Measurements from ENCODE around the gene SORBS1. TPM values are rescaled to one million over a fixed set of nuclear protein-coding genes. Genes with fewer than 3 reads are reported as not detected.
"Not testable (repeated sequence)": the region's sequence is repeated elsewhere in the genome, so short reads cannot be mapped to it uniquely, and the experiment has no call there.

Gene SORBS1
- total RNA-seq, 6 experiments from 2014 or later: 0.05 to 0.26 (median 0.18) TPM

DNA sequence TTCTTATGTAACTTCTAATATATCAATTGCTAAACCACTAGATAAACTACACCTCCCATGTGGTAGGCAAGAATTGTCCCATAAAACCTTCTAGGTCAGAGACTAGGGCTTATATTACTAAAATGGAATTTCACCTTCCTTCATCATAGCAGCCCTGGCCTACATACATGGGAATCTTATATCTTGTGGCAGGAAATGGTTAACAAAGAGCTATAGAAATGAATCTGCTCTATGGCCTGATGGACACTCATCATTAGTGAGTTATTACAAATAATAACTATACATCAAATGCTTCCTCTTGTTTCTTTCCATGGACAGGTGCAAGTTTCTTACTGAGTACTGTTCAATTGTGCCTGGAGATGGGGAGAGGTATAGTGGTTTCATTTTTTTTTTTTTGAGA is 208.0 kb downstream of the SORBS1 start:
- Mint-ChIP-seq H3K27ac (no peak overlapping the region), H3K27me3 (ENCODE audit: insufficient read depth) (peaks cover 3% of the 10 kb centered on the region; the same call in 1 of the 2 replicates), H3K36me3 (ENCODE audit: low read depth) (no peaks in the 10 kb centered on the region), H3K9me3 (no peaks in the 10 kb centered on the region), H3K4me3 (no peak overlapping the region), H3K4me1 (ENCODE audit: low read depth) (no peaks in the 10 kb centered on the region)
- no peak for TF ChIP-seq CTCF (IDR thresholded peaks at IDR 0.05)
- DNase-seq: no peak

- H3K4me1 Mint-ChIP-seq (ENCODE audit: low read depth): no peaks in the 10 kb centered on the region
- DNase-seq: no peak
- no peak overlapping the region for H3K27ac Mint-ChIP-seq
- no peaks in the 10 kb centered on the region for H3K36me3 Mint-ChIP-seq (ENCODE audit: low read depth)
- H3K9me3 Mint-ChIP-seq: no peaks in the 10 kb centered on the region
- TF ChIP-seq CTCF (IDR thresholded peaks at IDR 0.05): no peak
- no peak overlapping the region for H3K4me3 Mint-ChIP-seq
- peaks cover 3% of the 10 kb centered on the region; the same call in 1 of the 2 replicates for H3K27me3 Mint-ChIP-seq (ENCODE audit: insufficient read depth)
Measured at GRCh38 chr10:95352684-95353083, 208.5 kb downstream of the SORBS1 start.

- no peak overlapping the region for H3K4me3 Mint-ChIP-seq
- no peaks in the 10 kb centered on the region for H3K9me3 Mint-ChIP-seq
- no peak overlapping the region for H3K27ac Mint-ChIP-seq
Measured at GRCh38 chr10:95350830-95351228, 210.3 kb downstream of the SORBS1 start.

GRCh38 chr10:95350219-95350829 is 210.8 kb downstream of the SORBS1 start:
- no peak overlapping the region for H3K4me3 Mint-ChIP-seq
- DNase-seq: no peak
- no peaks in the 10 kb centered on the region for H3K36me3 Mint-ChIP-seq (ENCODE audit: low read depth)
- no peaks in the 10 kb centered on the region for H3K9me3 Mint-ChIP-seq
- H3K27ac Mint-ChIP-seq: no peak overlapping the region
- no peak for TF ChIP-seq CTCF (IDR thresholded peaks at IDR 0.05)
- peaks cover 4% of the 10 kb centered on the region for H3K27me3 Mint-ChIP-seq (ENCODE audit: insufficient read depth)
- H3K4me1 Mint-ChIP-seq (ENCODE audit: low read depth): peaks cover 5% of the 10 kb centered on the region; the same call in 1 of the 2 replicates

More at GRCh38 chr10:95350830-95351228, 210.3 kb downstream of the SORBS1 start:
- H3K4me1 Mint-ChIP-seq (ENCODE audit: low read depth): peaks cover 5% of the 10 kb centered on the region; the same call in 1 of the 2 replicates
- DNase-seq: no peak
- H3K27me3 Mint-ChIP-seq (ENCODE audit: insufficient read depth): peaks cover 7% of the 10 kb centered on the region
- no peaks in the 10 kb centered on the region for H3K36me3 Mint-ChIP-seq (ENCODE audit: low read depth)
- no peak for TF ChIP-seq CTCF (IDR thresholded peaks at IDR 0.05)

DNA sequence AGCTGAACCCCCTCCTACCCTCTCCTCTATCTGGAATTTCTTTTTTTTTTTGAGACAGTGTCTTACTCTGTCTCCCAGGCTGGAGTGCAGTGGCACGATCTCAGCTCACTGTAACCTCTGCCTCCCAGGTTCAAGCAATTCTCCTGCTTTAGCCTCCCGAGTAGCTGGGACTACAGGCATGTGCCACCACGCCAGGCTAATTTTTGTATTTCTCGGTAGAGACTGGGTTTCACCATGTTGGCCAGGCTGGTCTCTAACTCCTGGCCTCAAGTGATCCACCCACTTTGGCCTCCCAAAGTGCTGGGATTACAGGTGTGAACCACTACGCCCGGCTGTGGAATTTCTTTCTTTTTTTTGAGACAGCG is 213.8 kb downstream of the SORBS1 start:
- H3K27ac Mint-ChIP-seq; H3K4me1 Mint-ChIP-seq (ENCODE audit: low read depth): not testable (repeated sequence)
- peaks cover 14% of the 10 kb centered on the region for H3K27me3 Mint-ChIP-seq (ENCODE audit: insufficient read depth)

DNA sequence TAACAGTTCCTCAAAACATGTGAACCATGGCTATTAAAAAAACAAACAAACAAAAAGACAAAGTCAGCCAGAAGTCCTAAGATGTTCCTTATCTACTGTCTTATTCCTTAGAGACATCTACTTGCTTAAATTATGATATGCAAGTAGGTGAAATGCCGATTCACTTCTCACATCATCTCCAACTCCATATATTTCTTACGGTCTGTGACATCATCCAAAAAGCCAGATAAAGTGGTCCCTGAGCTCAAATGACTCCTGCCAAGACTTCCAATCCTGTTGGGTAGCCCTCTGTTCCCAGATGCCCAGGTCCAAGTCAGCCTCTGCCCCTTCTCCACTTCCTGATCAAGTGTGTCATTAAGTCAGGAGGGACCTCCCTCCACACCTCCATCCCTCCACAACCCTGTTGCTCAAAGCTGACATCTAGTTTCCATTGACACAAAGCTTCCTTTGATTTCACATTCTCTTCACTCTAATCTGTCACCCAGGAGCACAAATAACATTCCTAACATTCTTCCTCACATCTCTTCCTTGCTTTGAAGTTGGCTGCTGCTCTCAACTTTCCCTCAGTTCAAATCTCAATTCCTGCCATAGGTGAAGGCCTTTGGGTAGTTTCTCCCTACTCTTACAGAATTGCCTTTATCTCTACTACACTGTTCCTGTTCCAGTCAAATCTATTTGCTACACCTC is 214.3 kb downstream of the SORBS1 start:
- Mint-ChIP-seq H3K27ac (no peak overlapping the region), H3K4me3 (no peak overlapping the region)
- TF ChIP-seq CTCF (IDR thresholded peaks at IDR 0.05): no peak

More for the DNA sequence above, 213.8 kb downstream of the SORBS1 start:
- not testable (repeated sequence) for H3K4me3 Mint-ChIP-seq; DNase-seq; H3K9me3 Mint-ChIP-seq; H3K36me3 Mint-ChIP-seq (ENCODE audit: low read depth)

More for the DNA sequence above, 214.3 kb downstream of the SORBS1 start:
- H3K4me1 Mint-ChIP-seq (ENCODE audit: low read depth): peaks cover 9% of the 10 kb centered on the region
- no peaks in the 10 kb centered on the region for H3K36me3 Mint-ChIP-seq (ENCODE audit: low read depth)
- no peak for DNase-seq
- no peaks in the 10 kb centered on the region for H3K9me3 Mint-ChIP-seq
- peaks cover 14% of the 10 kb centered on the region for H3K27me3 Mint-ChIP-seq (ENCODE audit: insufficient read depth)

Measured in HFFc6 (cell line).